Ascending aorta (tissue), 2 donors: Measurements from ENCODE around the gene ECT2. TPM values are rescaled to one million over a fixed set of nuclear protein-coding genes. Genes with fewer than 3 reads are reported as not detected.

Source experiments
- DNase-seq, 2 donors: peaks; one replicate each; pipeline ENCODE4 v3.0.0-alpha.2; 2019; ENCODE audit warnings: low spot score in 2 of 2
- H3K27ac ChIP-seq, 2 donors: fragments of 200-600 bp; sonication (generic); one replicate each; pipeline ENCODE4 v1.5.1; 2016 to 2017; ENCODE audit warnings: mild to moderate bottlenecking in 1 of 2
- H3K27me3 ChIP-seq: fragments of 200-600 bp; sonication (generic); one replicate; pipeline ENCODE4 v1.5.1; 2017
- H3K36me3 ChIP-seq, 2 donors: fragments of 200-600 bp; sonication (generic); one replicate each; pipeline ENCODE4 v1.5.1; 2016
- H3K4me1 ChIP-seq, 2 donors: fragments of 200-600 bp; sonication (generic); one replicate each; pipeline ENCODE4 v1.5.1; 2016 to 2017; ENCODE audit warnings: mild to moderate bottlenecking in 1 of 2
- H3K4me3 ChIP-seq, 2 donors: fragments of 200-600 bp; sonication (generic); one replicate each; pipeline ENCODE4 v1.5.1; 2016 to 2017; ENCODE audit warnings: mild to moderate bottlenecking in 1 of 2
- H3K9me3 ChIP-seq, 2 donors: fragments of 200-600 bp; sonication (generic); one replicate each; pipeline ENCODE4 v1.5.1; 2016
- CTCF ChIP-seq, 3 experiments: fragments of 200-600 bp in 2 of 3; fragments of 450-650 bp in 1 of 3; sonication (generic) in 2 of 3; IDR thresholded peaks; one replicate each; pipeline ENCODE4 v1.5.1; 2016 to 2019; ENCODE audit warnings: antibody characterized with exemption in 3 of 3, mild to moderate bottlenecking in 1 of 3, moderate library complexity in 1 of 3
- intact Hi-C: fragments of 100-400 bp; cut with DNase I; formaldehyde crosslinking; loops from one replicate; pipeline ENCODE4 v1.15.1; 2023
- total RNA-seq: library from RNA; depleted of rRNA; stranded (reverse); fragments of >200 nt; gene quantifications from one replicate; pipeline ENCODE4 v1.1.0, GENCODE V29; 2016

The ECT2 gene
- total RNA-seq, 1 donor from 2014 or later = 27.1 TPM

GRCh38 chr3:172766241-172766640, 15.7 kb downstream of the ECT2 start:
- no peak for TF ChIP-seq CTCF (IDR thresholded peaks at IDR 0.05)
- Histone ChIP-seq H3K4me3 (no peak overlapping the region), H3K36me3 (peaks cover 0 to 5% of the 10 kb centered on the region in 2 donors), H3K9me3 (no peaks in the 10 kb centered on the region), H3K27ac (no peak overlapping the region), H3K4me1 (no peaks in the 10 kb centered on the region), H3K27me3 (no peaks in the 10 kb centered on the region)
- intact Hi-C loops = no loop called here
- no peak for DNase-seq

- DNase-seq = no peak
- intact Hi-C loops = no loop called here
- Histone ChIP-seq H3K9me3 (no peaks in the 10 kb centered on the region), H3K27ac (no peak overlapping the region), H3K4me3 (no peak overlapping the region), H3K4me1 (no peaks in the 10 kb centered on the region), H3K36me3 (peaks cover 0 to 5% of the 10 kb centered on the region in 2 donors), H3K27me3 (no peaks in the 10 kb centered on the region)
- no peak for TF ChIP-seq CTCF (IDR thresholded peaks at IDR 0.05)
Measured at GRCh38 chr3:172766718-172767405, 16.3 kb downstream of the ECT2 start.

- Histone ChIP-seq H3K9me3 (no peaks in the 10 kb centered on the region), H3K4me1 (no peaks in the 10 kb centered on the region), H3K4me3 (no peak overlapping the region), H3K27me3 (no peaks in the 10 kb centered on the region), H3K27ac (no peak overlapping the region), H3K36me3 (no peaks in the 10 kb centered on the region)
- no peak for TF ChIP-seq CTCF (IDR thresholded peaks at IDR 0.05)
- no peak for DNase-seq
- intact Hi-C loops = no loop called here
Measured at GRCh38 chr3:172770382-172770781, 19.9 kb downstream of the ECT2 start.

GRCh38 chr3:172771672-172772071, 21.1 kb downstream of the ECT2 start:
- Histone ChIP-seq H3K4me3 (no peak overlapping the region), H3K27me3 (no peaks in the 10 kb centered on the region), H3K4me1 (no peaks in the 10 kb centered on the region), H3K36me3 (no peaks in the 10 kb centered on the region), H3K9me3 (no peaks in the 10 kb centered on the region), H3K27ac (no peak overlapping the region)
- TF ChIP-seq CTCF (IDR thresholded peaks at IDR 0.05) = no peak
- intact Hi-C loops = no loop called here
- DNase-seq = no peak

DNA sequence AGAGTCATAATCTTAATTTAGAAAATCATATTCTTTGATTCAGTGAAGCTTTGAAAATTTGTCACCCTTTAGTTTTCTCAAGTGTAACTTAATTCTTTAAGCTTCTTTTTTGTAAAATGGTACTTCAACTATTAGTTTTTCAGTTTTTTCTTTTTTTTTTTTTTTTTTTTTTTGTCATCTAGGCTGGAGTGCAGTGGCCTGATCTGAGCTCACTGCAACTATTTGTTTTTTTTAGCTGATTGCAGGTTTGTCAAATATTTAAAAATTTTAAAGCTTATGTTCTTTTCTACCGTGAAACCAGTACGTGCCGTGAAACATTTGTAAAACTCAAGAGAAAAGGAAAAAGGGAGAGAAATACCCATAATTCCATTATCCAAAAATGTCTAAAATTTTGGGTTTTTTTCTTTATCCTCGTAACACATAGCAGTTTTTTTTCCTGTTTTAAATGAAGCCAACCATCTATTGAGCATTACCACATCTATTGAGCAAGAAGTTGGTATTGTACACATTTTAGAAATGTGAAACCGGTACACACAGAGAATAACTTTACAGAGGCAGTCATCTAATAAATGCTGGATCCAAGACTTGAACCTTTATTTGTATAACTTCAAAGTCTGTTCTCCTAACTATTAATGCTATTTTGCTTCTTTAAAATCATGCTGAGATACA, 25.7 kb downstream of the ECT2 start:
- intact Hi-C loops = no loop called here
- Histone ChIP-seq H3K4me3 (no peak overlapping the region), H3K9me3 (no peaks in the 10 kb centered on the region), H3K27ac (no peak overlapping the region), H3K27me3 (no peaks in the 10 kb centered on the region), H3K4me1 (no peaks in the 10 kb centered on the region), H3K36me3 (no peaks in the 10 kb centered on the region)
- DNase-seq = no peak
- TF ChIP-seq CTCF (IDR thresholded peaks at IDR 0.05) = no peak
